ENCODE measurements around the gene SPOP.
"Not testable (repeated sequence)": the region's sequence is repeated elsewhere in the genome, so short reads cannot be mapped to it uniquely, and the experiment has no call there.

The SPOP gene

GRCh38 chr17:49571764-49572163 lies 106.1 kb downstream of the SPOP start:
- POLR2A ChIA-PET = no interaction called here
- no peak for DNase-seq (ENCODE audit: low read depth, low spot score)
- H3K4me3 ChIP-seq (ENCODE audit: low read depth, low read length) = no peak overlapping the region
- CTCF ChIA-PET = interaction anchor here (0.8 to 18.1 kb wide), 12 partner anchors 10 to 425 kb away, joined by 3 to 1118 read pairs (median 11); partner anchors contain the start of genes DLX3 and SLC35B1
- TF ChIP-seq CTCF (IDR thresholded peaks at IDR 0.05; ENCODE audit: insufficient read depth, low read length, missing control alignments) = no peak

GRCh38 chr17:49571283-49571682 lies 106.6 kb downstream of the SPOP start:
- ChIA-PET POLR2A (no interaction called here), CTCF (interaction anchor here (0.8 to 18.1 kb wide), 14 partner anchors 10 to 426 kb away, joined by 3 to 1118 read pairs (median 10); partner anchors contain the start of genes DLX3 and SLC35B1)
- no peak for TF ChIP-seq CTCF (IDR thresholded peaks at IDR 0.05; ENCODE audit: insufficient read depth, low read length, missing control alignments)

GRCh38 chr17:49570540-49571242 lies 107.2 kb downstream of the SPOP start:
- POLR2A ChIA-PET = interaction anchor here (0.8 kb wide), 1 partner anchor 44 kb away, joined by 3 read pairs; no protein-coding TSS in a partner anchor
- H3K4me3 ChIP-seq (ENCODE audit: low read depth, low read length) = no peak overlapping the region
- CTCF ChIA-PET = interaction anchor here (0.6 to 18.1 kb wide), 39 partner anchors 10 to 426 kb away, joined by 3 to 1118 read pairs (median 5); partner anchors contain the start of genes DLX3, FAM117A, PHB1 and SLC35B1
- no peak for TF ChIP-seq CTCF (IDR thresholded peaks at IDR 0.05; ENCODE audit: insufficient read depth, low read length, missing control alignments)
- no peak for DNase-seq (ENCODE audit: low read depth, low spot score)

More at GRCh38 chr17:49571283-49571682, 106.6 kb downstream of the SPOP start:
- DNase-seq (ENCODE audit: low read depth, low spot score) = no peak
- H3K4me3 ChIP-seq (ENCODE audit: low read depth, low read length) = no peak overlapping the region

- POLR2A ChIA-PET; DNase-seq (ENCODE audit: low read depth, low spot score); H3K4me3 ChIP-seq (ENCODE audit: low read depth, low read length): not testable (repeated sequence)
- CTCF ChIA-PET = interaction anchor here (0.7 to 18.1 kb wide), 16 partner anchors 10 to 428 kb away, joined by 3 to 1118 read pairs (median 8); partner anchors contain the start of genes DLX3 and SLC35B1
Measured at GRCh38 chr17:49568695-49569047, 109.2 kb downstream of the SPOP start.

- peak overlapping the region; percentile 54 for H3K4me3 ChIP-seq (ENCODE audit: low read depth, low read length)
- CTCF ChIA-PET = interaction anchor here (0.6 to 18.1 kb wide), 41 partner anchors 8 to 429 kb away, joined by 3 to 1118 read pairs (median 4); partner anchors contain the start of genes DLX3, PHB1 and SLC35B1
- POLR2A ChIA-PET = no interaction called here
- no peak for DNase-seq (ENCODE audit: low read depth, low spot score)
- TF ChIP-seq CTCF (IDR thresholded peaks at IDR 0.05; ENCODE audit: insufficient read depth, low read length, missing control alignments) = peak; percentile 96
Measured at GRCh38 chr17:49567871-49568694, 109.8 kb downstream of the SPOP start.

- ChIA-PET CTCF (interaction anchor here (0.6 to 18.1 kb wide), 35 partner anchors 9 to 430 kb away, joined by 3 to 1118 read pairs (median 3); partner anchors contain the start of genes DLX3, PHB1 and SLC35B1), POLR2A (no interaction called here)
- no peak for TF ChIP-seq CTCF (IDR thresholded peaks at IDR 0.05; ENCODE audit: insufficient read depth, low read length, missing control alignments)
- no peak for DNase-seq (ENCODE audit: low read depth, low spot score)
- no peak overlapping the region for H3K4me3 ChIP-seq (ENCODE audit: low read depth, low read length)
Measured at GRCh38 chr17:49567104-49567521, 110.8 kb downstream of the SPOP start.

All from AG04449 (cell line).